CD4-positive, alpha-beta T cell treated with Interferon alpha-2 for 1 hour (primary cell): ENCODE measurements around the gene TMEM107.
"Not testable (repeated sequence)": the region's sequence is repeated elsewhere in the genome, so short reads cannot be mapped to it uniquely, and the experiment has no call there.

ENCODE experiments used
- DNase-seq, 2 donors: peaks; one replicate each; pipeline ENCODE4 v3.0.0-alpha.2; 2020 to 2022

The TMEM107 gene

GRCh38 chr17:8189041-8189710 is 13.0 kb upstream of the TMEM107 start:
- DNase-seq, result no peak

GRCh38 chr17:8188263-8188839 is 12.2 kb upstream of the TMEM107 start:
- no peak for DNase-seq

- DNase-seq, result peak; percentile 86 to 93
Observed at GRCh38 chr17:8187517-8188262, 11.5 kb upstream of the TMEM107 start.

- DNase-seq, result peak; percentile 93 to 94
Observed at GRCh38 chr17:8186787-8187516, 10.8 kb upstream of the TMEM107 start.

- DNase-seq, result no peak
Observed at GRCh38 chr17:8186446-8186786, 10.2 kb upstream of the TMEM107 start.

- peak; percentile 89 to 94 for DNase-seq
Observed at GRCh38 chr17:8185582-8186445, 9.6 kb upstream of the TMEM107 start.

GRCh38 chr17:8176998-8177731 is 985 bp upstream of the TMEM107 start:
- DNase-seq, result no peak

GRCh38 chr17:8175795-8176196 is 384 bp downstream of the TMEM107 start:
- no peak for DNase-seq

- DNase-seq, result peak in 1 of 2 donors; percentile 15
Observed at GRCh38 chr17:8173871-8174322, 2.3 kb downstream of the TMEM107 start.

GRCh38 chr17:8173056-8173870 is 2.9 kb downstream of the TMEM107 start:
- DNase-seq, result peak; percentile 91 to 93

- DNase-seq, result not testable (repeated sequence)
Observed at GRCh38 chr17:8170186-8170585, 6.0 kb downstream of the TMEM107 start.

GRCh38 chr17:8167526-8167925 is 8.7 kb downstream of the TMEM107 start:
- DNase-seq, result no peak

- DNase-seq, result no peak
Observed at GRCh38 chr17:8166731-8167130, 9.4 kb downstream of the TMEM107 start.

GRCh38 chr17:8164815-8165131 is 11.4 kb downstream of the TMEM107 start:
- no peak for DNase-seq

GRCh38 chr17:8163978-8164814 is 12.0 kb downstream of the TMEM107 start:
- peak; percentile 80 to 86 for DNase-seq

GRCh38 chr17:8162997-8163977 is 12.9 kb downstream of the TMEM107 start:
- DNase-seq, result peak in 1 of 2 donors; percentile 32

- peak; percentile 82 to 88 for DNase-seq
Observed at GRCh38 chr17:8162233-8162996, 13.8 kb downstream of the TMEM107 start, which contains the start of gene VAMP2. TSS of gene VAMP2 (minus strand) at chr17:8162948. CDS start at chr17:8162879, 69 bp downstream.
